GM23338 (cell line): Measurements from ENCODE around the gene CDC42BPG. TPM values are rescaled to one million over a fixed set of nuclear protein-coding genes. Genes with fewer than 3 reads are reported as not detected.

ENCODE experiments used
- ATAC-seq: fragments of 200-7000 bp; cut with Tn5 transposase; 3 replicates; pipeline ENCODE4 v1.9.1; 2020
- DNase-seq: peaks from one replicate; pipeline ENCODE4 v3.0.0-alpha.2; 2015; ENCODE audit warnings: low spot score
- H2AFZ ChIP-seq: fragments of 200-600 bp; sonication (generic); 2 replicates; pipeline ENCODE4 v1.8.0; 2016; ENCODE audit warnings: antibody characterized with exemption, mild to moderate bottlenecking, moderate library complexity
- H3F3A ChIP-seq: fragments of 200-600 bp; sonication (generic); replicated peaks from 2 replicates; pipeline ENCODE4 v1.8.0; 2017; ENCODE audit warnings: antibody characterized with exemption, mixed run types, low read depth
- H3K27ac ChIP-seq: fragments of 200-600 bp; sonication (generic); 2 replicates; pipeline ENCODE4 v1.6.1; 2016; ENCODE audit warnings: low read depth
- H3K27me3 ChIP-seq: fragments of 200-600 bp; sonication (generic); 2 replicates; pipeline ENCODE4 v1.8.0; 2016; ENCODE audit warnings: mild to moderate bottlenecking, mixed run types, moderate library complexity; ENCODE audit not compliant: insufficient read depth
- H3K36me3 ChIP-seq: fragments of 200-600 bp; sonication (generic); 2 replicates; pipeline ENCODE4 v1.8.0; 2016; ENCODE audit warnings: mild to moderate bottlenecking; ENCODE audit not compliant: insufficient read depth
- H3K4me1 ChIP-seq: fragments of 200-600 bp; sonication (generic); 2 replicates; pipeline ENCODE4 v1.8.0; 2016; ENCODE audit warnings: mild to moderate bottlenecking, moderate library complexity; ENCODE audit not compliant: insufficient read depth
- H3K4me2 ChIP-seq: fragments of 200-600 bp; sonication (generic); 2 replicates; pipeline ENCODE4 v1.7.1; 2017; ENCODE audit warnings: mixed run types
- H3K4me3 ChIP-seq: fragments of 200-600 bp; sonication (generic); 2 replicates; pipeline ENCODE4 v1.6.1; 2016; ENCODE audit warnings: mixed run types
- H3K79me2 ChIP-seq: fragments of 200-600 bp; sonication (generic); replicated peaks from 2 replicates; pipeline ENCODE4 v1.8.0; 2017; ENCODE audit warnings: mild to moderate bottlenecking; ENCODE audit not compliant: insufficient read depth
- H3K9me2 ChIP-seq: fragments of 200-600 bp; sonication (generic); 2 replicates; pipeline ENCODE4 v1.8.0; 2017; ENCODE audit not compliant: insufficient read depth
- H4K20me1 ChIP-seq: fragments of 200-600 bp; sonication (generic); replicated peaks from 2 replicates; pipeline ENCODE4 v1.8.0; 2017; ENCODE audit warnings: mild to moderate bottlenecking; ENCODE audit not compliant: insufficient read depth
- H3K27ac Mint-ChIP-seq: 2 replicates; pipeline ENCODE4 v1.8.0; 2020; ENCODE audit warnings: inconsistent platforms, mild to moderate bottlenecking, moderate library complexity, mixed read lengths
- H3K27me3 Mint-ChIP-seq: 3 replicates; pipeline ENCODE4 v1.8.0; 2022; ENCODE audit warnings: low read depth, mild to moderate bottlenecking, moderate library complexity, mixed read lengths, inconsistent platforms; ENCODE audit not compliant: insufficient read depth, poor library complexity
- H3K36me3 Mint-ChIP-seq: 3 replicates; pipeline ENCODE4 v1.8.0; 2021; ENCODE audit warnings: low read depth, mild to moderate bottlenecking, inconsistent platforms, moderate library complexity, mixed read lengths
- H3K4me1 Mint-ChIP-seq: 3 replicates; pipeline ENCODE4 v1.8.0; 2020; ENCODE audit warnings: mild to moderate bottlenecking, inconsistent platforms, mixed read lengths
- H3K4me3 Mint-ChIP-seq: 3 replicates; pipeline ENCODE4 v1.8.0; 2021; ENCODE audit warnings: moderate library complexity, mild to moderate bottlenecking, inconsistent platforms, mixed read lengths
- H3K9me3 Mint-ChIP-seq: 3 replicates; pipeline ENCODE4 v1.8.0; 2020; ENCODE audit warnings: moderate library complexity, mild to moderate bottlenecking, inconsistent platforms, mixed read lengths
- CREB1 ChIP-seq: fragments of 250-450 bp; sonication (Bioruptor Pico); IDR thresholded peaks from 2 replicates; pipeline ENCODE4 v1.5.0; 2020; ENCODE audit warnings: low read depth, mild to moderate bottlenecking, moderate library complexity
- CTCF ChIP-seq, 2 experiments: fragments of 200-600 bp in 1 of 2; sonication (generic) in 1 of 2; conservative IDR thresholded peaks; 2 replicates each; pipeline versions ENCODE4 v1.5.1 to v1.6.1; 2016 to 2017; ENCODE audit warnings: antibody characterized with exemption in 2 of 2, low read depth in 2 of 2, mild to moderate bottlenecking in 2 of 2, moderate library complexity in 1 of 2
- ETS1 ChIP-seq: IDR thresholded peaks from 2 replicates; pipeline ENCODE4 v1.6.1; 2016; ENCODE audit warnings: antibody characterized with exemption
- EZH2 ChIP-seq: fragments of 200-600 bp; sonication (generic); IDR thresholded peaks from one replicate; pipeline ENCODE4 v1.8.0; 2017; ENCODE audit warnings: antibody characterized with exemption, mild to moderate bottlenecking, low read depth; ENCODE audit not compliant: unreplicated experiment
- EZH2phosphoT487 ChIP-seq: fragments of 200-600 bp; sonication (generic); IDR thresholded peaks from one replicate; pipeline ENCODE4 v1.8.1; 2018; ENCODE audit warnings: antibody characterized with exemption; ENCODE audit not compliant: unreplicated experiment
- JUNB ChIP-seq: IDR thresholded peaks from one replicate; pipeline ENCODE4 v1.6.1; 2016; ENCODE audit warnings: antibody characterized with exemption; ENCODE audit not compliant: unreplicated experiment
- NANOG ChIP-seq: IDR thresholded peaks from 2 replicates; pipeline ENCODE4 v1.6.1; 2016; ENCODE audit warnings: antibody characterized with exemption, borderline replicate concordance
- POLR2AphosphoS5 ChIP-seq: IDR thresholded peaks from 2 replicates; pipeline ENCODE4 v1.6.1; 2016; ENCODE audit warnings: antibody characterized with exemption, low read depth
- STAT1 ChIP-seq: IDR thresholded peaks from one replicate; pipeline ENCODE4 v1.6.1; 2016; ENCODE audit warnings: antibody characterized with exemption; ENCODE audit not compliant: unreplicated experiment
- ZNF114 ChIP-seq: fragments of 250-450 bp; sonication (Bioruptor Pico); IDR thresholded peaks from 2 replicates; pipeline ENCODE4 v1.5.0; 2020; ENCODE audit warnings: mild to moderate bottlenecking, moderate library complexity
- ZNF331 ChIP-seq: fragments of 250-450 bp; sonication (Bioruptor Pico); IDR thresholded peaks from 2 replicates; pipeline ENCODE4 v1.5.0; 2020; ENCODE audit warnings: low read depth, mild to moderate bottlenecking, moderate library complexity
- ZNF462 ChIP-seq: fragments of 250-450 bp; sonication (Bioruptor Pico); IDR thresholded peaks from 2 replicates; pipeline ENCODE4 v1.5.0; 2020; ENCODE audit warnings: mild to moderate bottlenecking, moderate library complexity
- polyA plus RNA-seq: library from polyadenylated mRNA; unstranded; fragments of >200 nt; fragmentation: Nextera tagmentation; extraction: Ambion mirVana; gene quantifications from 2 replicates; pipeline ENCODE4 v1.2.1, GENCODE V29; 2016
- total RNA-seq: library from RNA; depleted of rRNA; stranded (reverse); fragments of >200 nt; shearing (Covaris generic); gene quantifications from 2 replicates; pipeline ENCODE4 v1.2.3, GENCODE V29; 2014
- TF ChIP-seq, protein P1 (sequence below): IDR thresholded peaks from one replicate; pipeline ENCODE4 v1.6.1; 2018; ENCODE audit warnings: antibody characterized with exemption; ENCODE audit not compliant: unreplicated experiment

Gene CDC42BPG
- total and polyA plus RNA-seq, 2 experiments from 2014 or later, result 2.3 to 11.6 TPM

DNA sequence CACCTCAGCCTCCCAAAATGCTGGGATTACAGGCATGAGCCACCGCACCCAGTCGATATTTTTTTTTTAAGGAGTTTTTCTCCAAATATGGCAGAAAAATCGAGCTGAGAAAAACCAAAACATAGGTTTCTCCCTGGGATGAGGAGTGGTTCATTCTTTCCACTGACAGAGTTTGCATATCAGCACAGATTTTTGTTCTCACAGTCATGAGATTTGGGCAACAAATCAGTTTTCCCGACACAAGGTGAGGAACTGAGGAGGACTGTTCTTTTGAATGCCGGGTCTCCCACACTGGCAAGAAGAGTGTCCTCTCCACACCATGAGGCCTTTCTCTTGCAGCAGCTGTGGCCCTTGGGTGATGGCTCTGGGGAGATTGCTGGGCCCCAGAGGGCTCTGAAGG lies 37.8 kb upstream of the CDC42BPG start:
- Histone ChIP-seq H2AFZ (no peak overlapping the region), H3K4me3 (no peak overlapping the region), H3K9me2 (no peaks in the 10 kb centered on the region), H3K27me3 (peaks cover 5% of the 10 kb centered on the region; the same call in 1 of the 2 replicates), H3K27ac (no peak overlapping the region), H4K20me1 (no peaks in the 10 kb centered on the region), H3F3A (0 out of 2 replicates have a peak, but pooled peaks cover 4% of the 10 kb centered on the region), H3K4me1 (peaks cover 11% of the 10 kb centered on the region; the same call in 1 of the 2 replicates), H3K36me3 (no peaks in the 10 kb centered on the region), H3K79me2 (peaks cover 4% of the 10 kb centered on the region; the same call in 1 of the 2 replicates), H3K4me2 (no peak overlapping the region)
- no peak for TF ChIP-seq CTCF (conservative IDR thresholded peaks at IDR 0.05; ENCODE audit: low read depth in 2 of 2)
- no peak for TF ChIP-seq EZH2
- TF ChIP-seq STAT1, result no peak
- TF ChIP-seq ZNF462 (CRISPR knock-in tag), result no peak
- TF ChIP-seq CREB1 (CRISPR knock-in tag), result no peak
- TF ChIP-seq, protein P1, sequence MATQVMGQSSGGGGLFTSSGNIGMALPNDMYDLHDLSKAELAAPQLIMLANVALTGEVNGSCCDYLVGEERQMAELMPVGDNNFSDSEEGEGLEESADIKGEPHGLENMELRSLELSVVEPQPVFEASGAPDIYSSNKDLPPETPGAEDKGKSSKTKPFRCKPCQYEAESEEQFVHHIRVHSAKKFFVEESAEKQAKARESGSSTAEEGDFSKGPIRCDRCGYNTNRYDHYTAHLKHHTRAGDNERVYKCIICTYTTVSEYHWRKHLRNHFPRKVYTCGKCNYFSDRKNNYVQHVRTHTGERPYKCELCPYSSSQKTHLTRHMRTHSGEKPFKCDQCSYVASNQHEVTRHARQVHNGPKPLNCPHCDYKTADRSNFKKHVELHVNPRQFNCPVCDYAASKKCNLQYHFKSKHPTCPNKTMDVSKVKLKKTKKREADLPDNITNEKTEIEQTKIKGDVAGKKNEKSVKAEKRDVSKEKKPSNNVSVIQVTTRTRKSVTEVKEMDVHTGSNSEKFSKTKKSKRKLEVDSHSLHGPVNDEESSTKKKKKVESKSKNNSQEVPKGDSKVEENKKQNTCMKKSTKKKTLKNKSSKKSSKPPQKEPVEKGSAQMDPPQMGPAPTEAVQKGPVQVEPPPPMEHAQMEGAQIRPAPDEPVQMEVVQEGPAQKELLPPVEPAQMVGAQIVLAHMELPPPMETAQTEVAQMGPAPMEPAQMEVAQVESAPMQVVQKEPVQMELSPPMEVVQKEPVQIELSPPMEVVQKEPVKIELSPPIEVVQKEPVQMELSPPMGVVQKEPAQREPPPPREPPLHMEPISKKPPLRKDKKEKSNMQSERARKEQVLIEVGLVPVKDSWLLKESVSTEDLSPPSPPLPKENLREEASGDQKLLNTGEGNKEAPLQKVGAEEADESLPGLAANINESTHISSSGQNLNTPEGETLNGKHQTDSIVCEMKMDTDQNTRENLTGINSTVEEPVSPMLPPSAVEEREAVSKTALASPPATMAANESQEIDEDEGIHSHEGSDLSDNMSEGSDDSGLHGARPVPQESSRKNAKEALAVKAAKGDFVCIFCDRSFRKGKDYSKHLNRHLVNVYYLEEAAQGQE, result no peak
- no peak for TF ChIP-seq POLR2AphosphoS5
- no peak for TF ChIP-seq EZH2phosphoT487
- TF ChIP-seq ZNF114 (CRISPR knock-in tag), result no peak
- no peak for TF ChIP-seq ETS1
- TF ChIP-seq JUNB, result no peak
- TF ChIP-seq NANOG, result no peak
- TF ChIP-seq ZNF331 (CRISPR knock-in tag), result no peak
- Mint-ChIP-seq H3K27ac (no peak overlapping the region), H3K4me1 (peaks cover 18% of the 10 kb centered on the region), H3K4me3 (no peak overlapping the region), H3K27me3 (peaks cover 5% of the 10 kb centered on the region), H3K36me3 (no peaks in the 10 kb centered on the region), H3K9me3 (no peaks in the 10 kb centered on the region)
- ATAC-seq (no peak), DNase-seq (no peak)
